Stimulated activated memory B cell treated with anti-CD40 and anti-IgM and Interleukin-4, amounts not matched to agents 10 μg/mL and 1 μg/mL and 100 μg/mL, for 72 hours (primary cell): Measurements from ENCODE around the gene SLC47A2.

Experiments used
- ATAC-seq: fragments of 150-1000 bp; cut with Tn5 transposase; 2 replicates; pipeline ENCODE4 v1.10.0; 2021
- H3K27ac Mint-ChIP-seq: one replicate; pipeline ENCODE4 v1.8.0; 2022; ENCODE audit warnings: mild to moderate bottlenecking, mixed read lengths
- H3K27me3 Mint-ChIP-seq: one replicate; pipeline ENCODE4 v1.8.0; 2022; ENCODE audit warnings: mixed read lengths
- H3K36me3 Mint-ChIP-seq: one replicate; pipeline ENCODE4 v1.8.0; 2022; ENCODE audit warnings: mixed read lengths
- H3K4me1 Mint-ChIP-seq: one replicate; pipeline ENCODE4 v1.8.0; 2022; ENCODE audit warnings: mixed read lengths
- H3K4me3 Mint-ChIP-seq: one replicate; pipeline ENCODE4 v1.8.0; 2022; ENCODE audit warnings: mild to moderate bottlenecking, moderate library complexity, mixed read lengths
- H3K9me3 Mint-ChIP-seq: one replicate; pipeline ENCODE4 v1.8.0; 2022; ENCODE audit warnings: mixed read lengths

Gene SLC47A2

DNA sequence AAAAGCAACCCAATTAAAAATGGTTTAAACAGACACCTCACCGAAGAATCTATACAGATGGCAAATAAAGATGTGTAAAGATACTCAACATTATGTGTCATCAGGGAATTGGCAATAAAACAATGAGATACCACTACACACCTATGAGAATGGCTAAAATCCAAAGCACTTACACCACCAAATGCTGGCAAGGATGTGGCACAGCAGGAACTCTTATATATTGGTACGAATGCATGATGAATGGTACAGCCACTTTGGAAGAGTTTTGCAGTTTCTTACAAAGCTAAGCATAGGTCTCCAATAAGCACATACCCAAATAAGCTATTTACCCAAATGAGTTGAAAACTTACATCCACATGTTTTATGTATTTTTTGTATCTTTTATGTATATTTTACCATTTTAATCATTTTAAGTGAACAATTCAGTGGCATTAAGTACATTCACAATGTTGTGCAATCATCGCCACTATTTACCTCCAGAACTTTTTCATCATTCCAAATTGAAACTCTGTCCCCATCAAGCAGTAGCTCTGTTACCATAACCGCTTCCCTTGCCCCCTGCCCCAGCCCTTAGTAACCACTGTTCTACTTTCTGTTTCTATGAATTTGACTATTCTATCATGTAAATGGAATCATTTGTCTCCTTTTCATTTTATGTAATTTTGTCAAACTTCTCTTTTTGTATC is 74.6 kb downstream of the SLC47A2 start:
- H3K36me3 Mint-ChIP-seq = no peaks in the 10 kb centered on the region
- peaks cover 2% of the 10 kb centered on the region for H3K9me3 Mint-ChIP-seq
- H3K4me3 Mint-ChIP-seq = no peak overlapping the region
- no peak overlapping the region for H3K27ac Mint-ChIP-seq
- H3K4me1 Mint-ChIP-seq = peaks cover 7% of the 10 kb centered on the region
- no peak for ATAC-seq
- no peaks in the 10 kb centered on the region for H3K27me3 Mint-ChIP-seq

DNA sequence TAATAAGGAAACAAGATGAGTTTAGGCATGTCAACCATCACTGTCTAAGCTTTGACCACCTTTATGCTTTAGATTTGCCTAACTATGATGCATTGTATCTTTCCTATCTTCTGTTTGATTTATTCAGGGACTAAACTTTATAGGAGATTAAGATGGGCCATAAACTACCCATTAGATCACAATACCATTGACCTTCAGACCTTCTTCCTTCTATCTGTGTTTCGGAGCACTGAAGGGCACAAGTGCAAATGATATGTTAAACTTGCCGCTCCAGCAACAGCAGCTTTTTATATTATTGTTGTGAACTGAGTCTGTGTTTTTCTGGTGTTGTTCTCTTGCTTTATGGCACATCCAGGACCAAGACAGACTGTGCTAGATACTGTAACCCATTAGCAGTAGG is 84.5 kb downstream of the SLC47A2 start:
- ATAC-seq = no peak
- Mint-ChIP-seq H3K27ac (no peak overlapping the region), H3K9me3 (no peaks in the 10 kb centered on the region), H3K4me1 (no peaks in the 10 kb centered on the region), H3K36me3 (no peaks in the 10 kb centered on the region), H3K4me3 (no peak overlapping the region), H3K27me3 (peaks cover 25% of the 10 kb centered on the region)

DNA sequence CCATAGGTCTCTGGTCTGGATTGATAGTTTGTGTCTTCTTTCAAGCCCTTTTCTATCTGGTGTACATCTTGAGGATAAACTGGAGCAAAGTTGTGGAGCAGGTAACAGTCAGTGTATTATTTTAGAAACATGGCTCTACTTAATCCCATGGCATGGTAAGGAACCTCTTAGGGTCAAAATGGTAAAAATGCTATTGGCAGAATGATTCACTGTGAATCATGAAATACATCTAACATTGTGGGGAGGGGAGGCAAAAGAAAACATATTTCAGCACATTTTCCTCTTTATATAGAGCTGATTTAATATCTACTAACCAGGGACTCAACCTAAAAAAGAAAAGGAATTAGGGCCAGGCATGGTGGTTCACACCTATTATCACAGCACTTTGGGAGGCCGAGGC is 85.7 kb downstream of the SLC47A2 start:
- H3K36me3 Mint-ChIP-seq = no peaks in the 10 kb centered on the region
- H3K4me3 Mint-ChIP-seq = no peak overlapping the region
- H3K27me3 Mint-ChIP-seq = peaks cover 21% of the 10 kb centered on the region
- H3K9me3 Mint-ChIP-seq = no peaks in the 10 kb centered on the region
- no peaks in the 10 kb centered on the region for H3K4me1 Mint-ChIP-seq
- H3K27ac Mint-ChIP-seq = no peak overlapping the region
- ATAC-seq = no peak

DNA sequence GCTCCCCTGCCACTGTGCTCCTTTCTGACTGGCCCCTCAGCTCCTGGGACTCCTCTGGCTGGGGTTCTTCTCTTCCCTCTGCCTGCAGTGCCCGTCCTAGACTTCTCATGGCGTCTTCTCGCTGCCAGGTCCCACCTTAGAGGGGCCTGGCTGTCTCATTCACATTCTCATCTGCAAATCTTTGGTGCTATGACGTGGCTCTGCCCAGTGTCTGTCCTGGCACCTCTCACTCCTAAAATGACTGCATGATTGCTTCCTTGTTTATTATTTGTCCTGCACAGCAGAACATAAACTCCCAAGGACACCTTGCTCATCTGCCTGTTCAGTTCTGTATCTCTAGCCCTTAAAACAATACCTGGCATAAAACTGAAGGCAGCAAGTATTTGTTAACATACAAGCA is 86.3 kb downstream of the SLC47A2 start:
- Mint-ChIP-seq H3K27me3 (peaks cover 15% of the 10 kb centered on the region), H3K9me3 (no peaks in the 10 kb centered on the region), H3K27ac (no peak overlapping the region), H3K36me3 (no peaks in the 10 kb centered on the region), H3K4me1 (no peaks in the 10 kb centered on the region), H3K4me3 (no peak overlapping the region)
- no peak for ATAC-seq

DNA sequence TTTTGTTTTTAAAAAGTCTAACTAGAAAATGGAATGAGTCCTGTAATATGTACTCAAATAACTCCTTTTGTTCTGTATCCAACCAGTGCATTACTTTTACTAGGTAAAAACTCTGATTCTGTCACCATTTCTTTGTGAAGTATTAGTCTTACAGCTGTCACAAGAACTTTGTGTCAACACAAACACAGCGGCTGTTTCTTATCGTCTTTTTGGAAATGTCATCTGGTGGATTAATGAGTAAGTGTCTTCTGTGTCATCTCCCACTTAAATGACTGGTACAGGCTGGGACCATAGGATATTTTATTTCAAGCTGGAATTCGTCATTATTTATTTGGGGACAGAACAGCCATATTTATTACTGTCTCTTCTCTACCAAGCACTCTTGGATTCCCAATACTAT is 86.9 kb downstream of the SLC47A2 start:
- no peaks in the 10 kb centered on the region for H3K4me1 Mint-ChIP-seq
- H3K27ac Mint-ChIP-seq = no peak overlapping the region
- H3K4me3 Mint-ChIP-seq = no peak overlapping the region
- no peaks in the 10 kb centered on the region for H3K9me3 Mint-ChIP-seq
- H3K27me3 Mint-ChIP-seq = peaks cover 9% of the 10 kb centered on the region
- no peak for ATAC-seq
- H3K36me3 Mint-ChIP-seq = no peaks in the 10 kb centered on the region
